PC-3 (cell line): ENCODE measurements around the gene GTF2A2.

Experiments used
- CTCF ChIP-seq: fragments of 300-600 bp; sonication (generic); conservative IDR thresholded peaks from 2 replicates; pipeline ENCODE4 v1.5.1; 2017; ENCODE audit warnings: antibody characterized with exemption, low read depth, mild to moderate bottlenecking, low read length
- EZH2 ChIP-seq: fragments of 300-600 bp; sonication (generic); IDR thresholded peaks from one replicate; pipeline ENCODE4 v1.6.1; 2017; ENCODE audit warnings: antibody characterized with exemption, mild to moderate bottlenecking, low read length; ENCODE audit not compliant: unreplicated experiment
- EZH2phosphoT487 ChIP-seq: fragments of 300-600 bp; sonication (generic); IDR thresholded peaks from 2 replicates; pipeline ENCODE4 v1.6.1; 2018; ENCODE audit warnings: mild to moderate bottlenecking, antibody characterized with exemption, low read length, borderline replicate concordance

GRCh38 chr15:59696332-59696731, 39.0 kb upstream of the GTF2A2 start:
- TF ChIP-seq CTCF (no peak), EZH2 (no peak), EZH2phosphoT487 (no peak)
